Fibroblast of lung (primary cell): ENCODE measurements around the gene RSRP1.

ENCODE experiments used
- EZH2 ChIP-seq: IDR thresholded peaks from 2 replicates; pipeline ENCODE4 v1.5.1; 2012; ENCODE audit warnings: low read length, control low read depth, mild to moderate bottlenecking; ENCODE audit errors: missing control alignments
- TF ChIP-seq, protein P1 (sequence below), 2 donors: IDR thresholded peaks in 1 of 2; conservative IDR thresholded peaks in 1 of 2; 1 replicate in 1 of 2; 2 replicates in 1 of 2; pipeline ENCODE4 v1.5.1; 2011 to 2012; ENCODE audit warnings: low read length in 2 of 2, control low read depth in 1 of 2, inconsistent platforms in 1 of 2, low read depth in 1 of 2, mild to moderate bottlenecking in 1 of 2

- TF ChIP-seq, protein P1, sequence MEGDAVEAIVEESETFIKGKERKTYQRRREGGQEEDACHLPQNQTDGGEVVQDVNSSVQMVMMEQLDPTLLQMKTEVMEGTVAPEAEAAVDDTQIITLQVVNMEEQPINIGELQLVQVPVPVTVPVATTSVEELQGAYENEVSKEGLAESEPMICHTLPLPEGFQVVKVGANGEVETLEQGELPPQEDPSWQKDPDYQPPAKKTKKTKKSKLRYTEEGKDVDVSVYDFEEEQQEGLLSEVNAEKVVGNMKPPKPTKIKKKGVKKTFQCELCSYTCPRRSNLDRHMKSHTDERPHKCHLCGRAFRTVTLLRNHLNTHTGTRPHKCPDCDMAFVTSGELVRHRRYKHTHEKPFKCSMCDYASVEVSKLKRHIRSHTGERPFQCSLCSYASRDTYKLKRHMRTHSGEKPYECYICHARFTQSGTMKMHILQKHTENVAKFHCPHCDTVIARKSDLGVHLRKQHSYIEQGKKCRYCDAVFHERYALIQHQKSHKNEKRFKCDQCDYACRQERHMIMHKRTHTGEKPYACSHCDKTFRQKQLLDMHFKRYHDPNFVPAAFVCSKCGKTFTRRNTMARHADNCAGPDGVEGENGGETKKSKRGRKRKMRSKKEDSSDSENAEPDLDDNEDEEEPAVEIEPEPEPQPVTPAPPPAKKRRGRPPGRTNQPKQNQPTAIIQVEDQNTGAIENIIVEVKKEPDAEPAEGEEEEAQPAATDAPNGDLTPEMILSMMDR (conservative IDR thresholded peaks at IDR 0.05 in 1 of 2, IDR thresholded peaks at IDR 0.05 in 1 of 2; ENCODE audit: low read depth in 1 of 2, low read length in 2 of 2): no peak
- no peak for TF ChIP-seq EZH2
These were observed 31.1 kb downstream of the RSRP1 start for GRCh38 chr1:25216123-25216522.
